Suprapubic skin (tissue), 4 donors: Measurements from ENCODE around the gene PDE4B. TPM values are rescaled to one million over a fixed set of nuclear protein-coding genes. Genes with fewer than 3 reads are reported as not detected.

ENCODE experiments used
- DNase-seq, 2 donors: peaks; one replicate each; pipeline ENCODE4 v3.0.0-alpha.2; 2019; ENCODE audit warnings: low spot score in 2 of 2
- H3K27ac ChIP-seq: fragments of 200-600 bp; sonication (generic); one replicate; pipeline ENCODE4 v1.5.1; 2019
- H3K27me3 ChIP-seq: fragments of 200-600 bp; sonication (generic); one replicate; pipeline ENCODE4 v1.5.1; 2019
- H3K36me3 ChIP-seq: fragments of 200-600 bp; sonication (generic); one replicate; pipeline ENCODE4 v1.5.1; 2019
- H3K4me1 ChIP-seq: fragments of 200-600 bp; sonication (generic); one replicate; pipeline ENCODE4 v1.5.1; 2019
- H3K4me3 ChIP-seq: fragments of 200-600 bp; sonication (generic); one replicate; pipeline ENCODE4 v1.5.1; 2019; ENCODE audit warnings: mild to moderate bottlenecking
- H3K9me3 ChIP-seq: fragments of 200-600 bp; sonication (generic); one replicate; pipeline ENCODE4 v1.5.1; 2019
- EP300 ChIP-seq: sonication (generic); formaldehyde crosslinking; IDR thresholded peaks from one replicate; pipeline ENCODE4 v1.6.1; 2017; ENCODE audit warnings: antibody characterized with exemption
- POLR2A ChIP-seq, 2 donors: fragments of 450-650 bp; IDR thresholded peaks; one replicate each; pipeline ENCODE4 v1.6.1; 2017; ENCODE audit warnings: antibody characterized with exemption in 2 of 2, mild to moderate bottlenecking in 2 of 2, moderate library complexity in 2 of 2
- POLR2AphosphoS5 ChIP-seq, 3 donors: sonication (generic); formaldehyde crosslinking; IDR thresholded peaks; one replicate each; pipeline ENCODE4 v1.6.1; 2017; ENCODE audit warnings: antibody characterized with exemption in 3 of 3
- WGBS: methylation state at CpG from one replicate; pipeline ENCODE4 v1.1.5; 2018; 5-methylcytosine and 5-hydroxymethylcytosine counted together
- total RNA-seq, 4 donors: library from RNA; depleted of rRNA; stranded (reverse); fragments of >200 nt; gene quantifications; one replicate each; pipeline ENCODE4 v1.1.0, GENCODE V29; 2016
- TF ChIP-seq, protein P1 (sequence below), 2 donors: fragments of 200-600 bp in 1 of 2; fragments of 450-650 bp in 1 of 2; sonication (generic) in 1 of 2; IDR thresholded peaks; one replicate each; pipeline ENCODE4 v1.5.1; 2016 to 2019; ENCODE audit warnings: antibody characterized with exemption in 2 of 2, mild to moderate bottlenecking in 1 of 2, moderate library complexity in 1 of 2

The PDE4B gene
- total RNA-seq, 4 donors from 2014 or later, result 14.2 to 27.6 (median 16.7) TPM

DNA sequence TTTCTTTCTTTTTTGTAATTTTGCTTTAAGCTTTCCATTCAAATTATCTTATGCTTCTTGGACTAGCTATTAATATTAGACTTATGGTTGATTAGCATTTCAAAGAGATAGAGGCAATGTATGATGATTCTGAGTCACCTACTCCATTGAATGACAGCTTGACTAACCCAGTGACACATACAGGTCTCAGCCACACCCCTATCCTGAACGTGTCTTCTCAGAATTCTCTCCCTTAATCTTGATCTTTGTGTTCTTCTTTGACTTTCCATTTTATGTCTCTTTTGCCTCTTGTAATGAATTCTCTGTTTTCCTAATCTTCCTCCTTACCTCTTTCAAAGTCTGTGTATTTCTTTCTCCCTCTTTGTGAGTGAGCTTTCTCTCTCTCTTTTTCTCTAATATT lies 241.1 kb downstream of the PDE4B start:
- H3K27me3 ChIP-seq, result no peaks in the 10 kb centered on the region
- H3K9me3 ChIP-seq, result peaks cover 3% of the 10 kb centered on the region
- H3K4me1 ChIP-seq, result no peaks in the 10 kb centered on the region
- DNase-seq, result no peak
- TF ChIP-seq, protein P1, sequence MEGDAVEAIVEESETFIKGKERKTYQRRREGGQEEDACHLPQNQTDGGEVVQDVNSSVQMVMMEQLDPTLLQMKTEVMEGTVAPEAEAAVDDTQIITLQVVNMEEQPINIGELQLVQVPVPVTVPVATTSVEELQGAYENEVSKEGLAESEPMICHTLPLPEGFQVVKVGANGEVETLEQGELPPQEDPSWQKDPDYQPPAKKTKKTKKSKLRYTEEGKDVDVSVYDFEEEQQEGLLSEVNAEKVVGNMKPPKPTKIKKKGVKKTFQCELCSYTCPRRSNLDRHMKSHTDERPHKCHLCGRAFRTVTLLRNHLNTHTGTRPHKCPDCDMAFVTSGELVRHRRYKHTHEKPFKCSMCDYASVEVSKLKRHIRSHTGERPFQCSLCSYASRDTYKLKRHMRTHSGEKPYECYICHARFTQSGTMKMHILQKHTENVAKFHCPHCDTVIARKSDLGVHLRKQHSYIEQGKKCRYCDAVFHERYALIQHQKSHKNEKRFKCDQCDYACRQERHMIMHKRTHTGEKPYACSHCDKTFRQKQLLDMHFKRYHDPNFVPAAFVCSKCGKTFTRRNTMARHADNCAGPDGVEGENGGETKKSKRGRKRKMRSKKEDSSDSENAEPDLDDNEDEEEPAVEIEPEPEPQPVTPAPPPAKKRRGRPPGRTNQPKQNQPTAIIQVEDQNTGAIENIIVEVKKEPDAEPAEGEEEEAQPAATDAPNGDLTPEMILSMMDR (IDR thresholded peaks at IDR 0.05), result no peak
- no peak for TF ChIP-seq POLR2AphosphoS5 (IDR thresholded peaks at IDR 0.05)
- TF ChIP-seq POLR2A (IDR thresholded peaks at IDR 0.05), result no peak
- TF ChIP-seq EP300, result no peak
- H3K27ac ChIP-seq, result no peak overlapping the region
- H3K36me3 ChIP-seq, result no peaks in the 10 kb centered on the region
- 23% methylated on average over 1 of the region's 1 CpG for WGBS
- H3K4me3 ChIP-seq, result no peak overlapping the region

DNA sequence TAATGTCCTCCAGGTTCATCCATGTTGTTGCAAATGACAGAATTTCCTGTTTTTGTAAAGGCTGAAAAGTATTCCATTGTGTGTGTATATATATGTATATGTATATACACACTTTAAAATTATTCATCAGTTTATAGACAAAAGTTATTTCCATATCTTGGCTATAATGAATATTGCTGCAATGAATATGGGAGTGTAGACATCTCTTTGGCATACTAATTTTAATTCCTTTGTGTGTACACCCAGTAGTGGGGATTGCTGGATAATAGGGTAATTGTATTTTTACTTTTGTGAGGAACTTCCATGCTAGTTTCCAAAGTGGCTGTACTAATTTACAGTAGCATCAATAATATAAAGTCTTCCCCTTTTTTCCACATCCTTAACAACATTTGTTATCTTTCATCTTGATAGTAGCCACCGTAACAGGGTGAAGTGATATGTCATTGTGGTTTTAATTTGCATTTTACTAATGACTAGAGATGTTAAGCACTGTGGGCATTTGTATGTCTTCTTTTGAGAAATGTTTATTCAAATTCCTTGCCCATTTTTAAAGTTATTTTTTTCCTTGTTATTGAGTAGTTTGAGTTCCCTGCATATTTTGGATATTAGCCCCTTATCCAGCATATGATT lies 243.0 kb downstream of the PDE4B start:
- Histone ChIP-seq H3K27ac (no peak overlapping the region), H3K9me3 (no peaks in the 10 kb centered on the region), H3K4me3 (no peak overlapping the region), H3K4me1 (no peaks in the 10 kb centered on the region), H3K27me3 (no peaks in the 10 kb centered on the region), H3K36me3 (no peaks in the 10 kb centered on the region)
- DNase-seq, result no peak
- 61% methylated on average over 1 of the region's 1 CpG for WGBS
- TF ChIP-seq, protein P1 (IDR thresholded peaks at IDR 0.05), result no peak
- TF ChIP-seq POLR2AphosphoS5 (IDR thresholded peaks at IDR 0.05) (no peak), EP300 (no peak), POLR2A (IDR thresholded peaks at IDR 0.05) (no peak)

DNA sequence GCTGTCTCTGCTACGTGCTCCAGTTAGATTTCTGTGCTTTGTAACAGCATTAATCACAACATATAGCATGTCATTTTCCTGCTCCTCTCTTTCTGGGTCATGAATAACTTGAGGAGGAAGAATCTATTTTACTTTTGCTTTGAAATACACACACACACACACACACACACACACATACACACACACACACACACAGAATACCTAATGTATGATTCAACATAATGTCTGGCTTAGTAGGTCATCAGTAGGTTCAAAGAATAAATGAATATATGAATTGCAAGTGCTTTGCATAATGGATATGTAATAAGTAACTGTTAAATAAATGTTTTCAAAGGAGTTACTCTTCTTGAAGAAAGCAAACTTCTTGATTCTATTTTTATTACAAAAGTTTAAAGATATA lies 249.0 kb downstream of the PDE4B start:
- H3K27ac ChIP-seq, result no peak overlapping the region
- H3K27me3 ChIP-seq, result no peaks in the 10 kb centered on the region
- H3K9me3 ChIP-seq, result no peaks in the 10 kb centered on the region
- H3K4me1 ChIP-seq, result no peaks in the 10 kb centered on the region
- DNase-seq, result no peak
- H3K4me3 ChIP-seq, result no peak overlapping the region
- TF ChIP-seq EP300 (no peak), POLR2A (IDR thresholded peaks at IDR 0.05) (no peak), POLR2AphosphoS5 (IDR thresholded peaks at IDR 0.05) (no peak)
- TF ChIP-seq, protein P1 (IDR thresholded peaks at IDR 0.05), result no peak
- no peaks in the 10 kb centered on the region for H3K36me3 ChIP-seq
- 62% methylated on average over 1 of the region's 1 CpG for WGBS

DNA sequence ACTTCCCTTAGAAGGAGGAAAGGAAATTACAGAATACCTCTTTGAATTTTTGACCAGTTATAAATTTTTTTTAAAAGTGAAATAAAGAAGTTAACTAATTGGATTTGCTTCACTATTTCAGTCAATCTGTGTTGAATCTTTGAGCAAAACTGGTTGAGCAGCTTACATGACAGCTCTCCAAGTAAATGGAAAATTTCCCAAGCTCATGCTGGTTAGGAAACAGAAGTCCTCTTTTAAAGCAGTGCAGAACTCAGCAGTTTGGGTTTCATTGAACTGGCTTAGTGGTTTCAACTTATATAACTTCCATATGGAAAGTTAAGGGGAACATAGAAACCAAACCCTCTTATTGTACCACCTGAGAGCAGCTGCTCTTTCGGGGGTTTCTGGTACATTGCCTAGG lies 250.5 kb downstream of the PDE4B start:
- WGBS, result 76% methylated on average over 1 of the region's 1 CpG
- DNase-seq, result no peak

DNA sequence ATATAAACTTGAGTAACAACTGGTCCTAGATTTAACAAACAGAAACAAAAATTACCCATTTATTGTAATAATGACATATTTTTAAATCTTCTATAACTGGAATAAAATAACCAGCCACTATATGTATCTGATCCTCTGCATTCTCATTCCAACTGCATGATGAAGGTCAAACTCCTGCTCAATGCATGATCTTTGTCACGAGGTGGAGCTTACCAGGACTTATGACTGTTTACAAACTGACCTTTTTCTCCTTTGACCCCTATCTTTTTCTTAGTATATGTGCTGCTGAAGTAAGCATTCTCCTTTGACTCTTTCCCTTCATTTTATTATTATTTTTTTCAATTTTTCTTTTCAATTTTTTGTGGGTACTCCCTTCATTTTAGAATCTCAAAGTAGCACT lies 252.2 kb downstream of the PDE4B start:
- H3K4me3 ChIP-seq, result no peak overlapping the region
- 73% methylated on average over 1 of the region's 1 CpG for WGBS
- no peaks in the 10 kb centered on the region for H3K27me3 ChIP-seq
- no peak for DNase-seq
- TF ChIP-seq POLR2A (IDR thresholded peaks at IDR 0.05) (no peak), EP300 (no peak), POLR2AphosphoS5 (IDR thresholded peaks at IDR 0.05) (no peak)
- TF ChIP-seq, protein P1 (IDR thresholded peaks at IDR 0.05), result no peak
- H3K27ac ChIP-seq, result no peak overlapping the region
- no peaks in the 10 kb centered on the region for H3K4me1 ChIP-seq
- H3K36me3 ChIP-seq, result no peaks in the 10 kb centered on the region
- H3K9me3 ChIP-seq, result no peaks in the 10 kb centered on the region

More for the DNA sequence above, 250.5 kb downstream of the PDE4B start:
- H3K27ac ChIP-seq, result no peak overlapping the region
- H3K9me3 ChIP-seq, result no peaks in the 10 kb centered on the region
- H3K4me1 ChIP-seq, result no peaks in the 10 kb centered on the region
- H3K36me3 ChIP-seq, result no peaks in the 10 kb centered on the region
- H3K27me3 ChIP-seq, result no peaks in the 10 kb centered on the region
- no peak overlapping the region for H3K4me3 ChIP-seq
- no peak for TF ChIP-seq POLR2AphosphoS5 (IDR thresholded peaks at IDR 0.05)
- no peak for TF ChIP-seq POLR2A (IDR thresholded peaks at IDR 0.05)
- TF ChIP-seq, protein P1 (IDR thresholded peaks at IDR 0.05), result no peak
- TF ChIP-seq EP300, result no peak
